ENCODE data around the gene MYLK.
"Not testable (repeated sequence)": the region's sequence is repeated elsewhere in the genome, so short reads cannot be mapped to it uniquely, and the experiment has no call there.

The MYLK gene

DNA sequence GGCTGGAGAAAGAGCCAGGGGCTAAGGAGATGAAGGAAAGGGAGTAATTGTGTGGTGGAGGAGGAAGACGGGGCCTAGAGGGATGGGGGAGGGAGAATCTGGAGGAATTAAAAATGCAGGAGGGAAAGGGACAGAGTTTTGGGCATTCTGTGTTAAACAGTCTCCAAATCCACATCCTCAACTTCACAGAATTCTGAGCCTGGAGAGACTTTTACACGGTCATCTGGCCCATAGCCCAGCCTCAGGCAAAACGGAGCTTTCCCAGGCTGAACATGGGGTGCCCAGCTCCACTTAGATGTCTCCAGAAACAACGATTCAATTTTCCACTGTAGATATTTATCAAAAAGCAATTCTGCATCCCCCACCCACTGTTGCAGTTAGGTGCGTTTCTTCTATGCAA lies 161.7 kb downstream of the MYLK start:
- TF ChIP-seq JUND (IDR thresholded peaks at IDR 0.05; ENCODE audit: low read depth), result no peak
- DNase-seq (ENCODE audit: low read depth in 1 of 2, low spot score in 1 of 2), result no peak
- in situ Hi-C loops (cut with HindIII; ENCODE audit: low pct_unique_long_range_greater_than_20kb, low sequenced_read_pairs), result no loop called here

- in situ Hi-C loops (cut with HindIII; ENCODE audit: low pct_unique_long_range_greater_than_20kb, low sequenced_read_pairs), result no loop called here
- no peak for TF ChIP-seq JUND (IDR thresholded peaks at IDR 0.05; ENCODE audit: low read depth)
- DNase-seq (ENCODE audit: low read depth in 1 of 2, low spot score in 1 of 2), result no peak
These were observed 162.1 kb downstream of the MYLK start for GRCh38 chr3:123722021-123722420.

DNA sequence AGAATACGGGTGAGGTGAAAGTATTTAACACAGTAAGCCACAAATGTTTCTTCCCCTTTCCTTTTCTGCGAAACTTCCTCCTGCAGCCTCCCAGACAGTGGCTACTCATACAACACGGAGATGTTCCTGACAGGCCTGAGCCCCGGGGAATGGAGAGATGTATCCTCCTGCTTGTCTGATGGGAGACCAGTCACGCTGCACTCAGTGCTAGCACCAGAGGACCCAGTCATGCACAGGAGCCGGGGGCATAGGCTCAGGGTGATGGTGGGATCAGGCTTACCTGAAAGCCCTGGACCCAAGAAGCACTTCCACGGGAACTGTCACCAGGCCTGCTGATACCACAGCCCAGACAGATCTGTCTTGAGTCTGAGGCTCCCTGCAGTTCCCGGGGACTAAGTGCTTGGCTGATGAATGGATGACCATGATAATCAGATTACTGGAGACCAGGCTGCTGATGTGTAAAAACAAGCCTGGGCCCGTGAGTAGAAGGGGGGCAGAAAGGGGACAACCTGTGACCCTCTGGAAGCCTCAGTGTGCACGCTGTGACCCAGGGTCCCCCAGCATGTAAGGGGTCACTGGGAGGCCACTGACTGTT lies 162.9 kb downstream of the MYLK start:
- in situ Hi-C loops (cut with HindIII; ENCODE audit: low pct_unique_long_range_greater_than_20kb, low sequenced_read_pairs); DNase-seq (ENCODE audit: low read depth in 1 of 2, low spot score in 1 of 2): not testable (repeated sequence)

GRCh38 chr3:123720638-123721037 lies 163.5 kb downstream of the MYLK start:
- no peak for TF ChIP-seq JUND (IDR thresholded peaks at IDR 0.05; ENCODE audit: low read depth)
- in situ Hi-C loops (cut with HindIII; ENCODE audit: low pct_unique_long_range_greater_than_20kb, low sequenced_read_pairs), result no loop called here
- DNase-seq (ENCODE audit: low read depth in 1 of 2, low spot score in 1 of 2), result no peak

GRCh38 chr3:123719862-123720453 lies 164.2 kb downstream of the MYLK start:
- peak in 1 of 2 experiments; percentile 11 for DNase-seq (ENCODE audit: low read depth in 1 of 2, low spot score in 1 of 2)
- in situ Hi-C loops (cut with HindIII; ENCODE audit: low pct_unique_long_range_greater_than_20kb, low sequenced_read_pairs), result no loop called here
- TF ChIP-seq JUND (IDR thresholded peaks at IDR 0.05; ENCODE audit: low read depth), result no peak

DNA sequence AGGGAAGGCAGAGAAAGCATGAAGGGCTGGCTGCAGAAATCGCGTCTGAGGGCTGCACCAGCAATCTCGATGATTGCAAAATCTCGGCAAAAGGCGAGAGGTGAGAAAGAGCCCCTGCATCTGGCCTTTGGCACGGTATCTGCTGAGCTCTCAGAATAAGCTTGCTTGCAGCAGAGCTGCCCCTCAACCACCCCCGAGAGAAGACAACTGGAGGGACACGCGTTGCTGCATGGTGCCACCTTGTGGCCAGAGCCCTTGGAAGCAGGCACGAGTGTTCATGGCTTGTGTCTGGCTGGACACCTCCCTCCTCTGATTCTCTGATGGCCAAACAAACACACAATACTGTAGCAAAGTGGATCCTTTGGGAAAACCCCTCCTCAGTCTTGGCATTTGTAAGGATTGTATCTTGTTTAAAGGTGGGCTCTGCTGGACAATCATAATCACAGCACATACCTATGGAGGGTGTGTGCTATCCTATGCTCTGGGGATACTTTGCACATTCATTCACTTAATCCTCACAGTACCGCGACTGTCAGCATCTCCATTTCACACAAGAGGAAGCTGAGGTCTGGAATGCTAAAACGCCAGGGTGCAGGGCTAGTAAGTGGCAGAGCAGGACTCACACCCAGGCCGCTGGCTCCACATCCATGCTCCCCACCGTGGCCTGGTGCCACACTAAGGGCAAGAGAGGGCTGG lies 164.9 kb downstream of the MYLK start:
- in situ Hi-C loops (cut with HindIII; ENCODE audit: low pct_unique_long_range_greater_than_20kb, low sequenced_read_pairs), result not testable (repeated sequence)
- DNase-seq (ENCODE audit: low read depth in 1 of 2, low spot score in 1 of 2), result peak in 1 of 2 experiments; percentile 74

GRCh38 chr3:123718108-123718507 lies 166.0 kb downstream of the MYLK start:
- in situ Hi-C loops (cut with HindIII; ENCODE audit: low pct_unique_long_range_greater_than_20kb, low sequenced_read_pairs), result no loop called here
- no peak for DNase-seq (ENCODE audit: low read depth in 1 of 2, low spot score in 1 of 2)
- TF ChIP-seq JUND (IDR thresholded peaks at IDR 0.05; ENCODE audit: low read depth), result no peak

DNA sequence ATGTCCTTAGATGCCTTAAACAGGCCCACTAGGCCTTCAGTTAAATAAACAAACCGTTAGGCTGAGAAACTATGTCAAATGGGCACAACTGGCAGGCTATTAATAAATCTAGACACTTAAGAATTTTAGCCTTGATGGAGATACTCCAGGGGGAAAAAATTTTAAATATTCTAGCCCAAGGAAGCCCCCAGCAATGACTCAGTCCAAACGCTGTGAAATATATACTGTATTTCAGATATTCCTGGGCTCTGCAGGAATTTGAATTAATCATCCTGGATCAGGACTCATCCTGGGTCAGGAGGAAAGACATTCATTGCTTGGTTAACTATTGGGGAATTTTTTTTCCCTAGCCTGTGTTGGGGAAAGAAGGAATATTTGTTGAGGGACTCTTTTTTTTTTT lies 166.7 kb downstream of the MYLK start:
- in situ Hi-C loops (cut with HindIII; ENCODE audit: low pct_unique_long_range_greater_than_20kb, low sequenced_read_pairs); DNase-seq (ENCODE audit: low read depth in 1 of 2, low spot score in 1 of 2): not testable (repeated sequence)

GRCh38 chr3:123716411-123716810 lies 167.7 kb downstream of the MYLK start:
- DNase-seq (ENCODE audit: low read depth in 1 of 2, low spot score in 1 of 2), result no peak
- TF ChIP-seq JUND (IDR thresholded peaks at IDR 0.05; ENCODE audit: low read depth), result no peak
- in situ Hi-C loops (cut with HindIII; ENCODE audit: low pct_unique_long_range_greater_than_20kb, low sequenced_read_pairs), result no loop called here

DNA sequence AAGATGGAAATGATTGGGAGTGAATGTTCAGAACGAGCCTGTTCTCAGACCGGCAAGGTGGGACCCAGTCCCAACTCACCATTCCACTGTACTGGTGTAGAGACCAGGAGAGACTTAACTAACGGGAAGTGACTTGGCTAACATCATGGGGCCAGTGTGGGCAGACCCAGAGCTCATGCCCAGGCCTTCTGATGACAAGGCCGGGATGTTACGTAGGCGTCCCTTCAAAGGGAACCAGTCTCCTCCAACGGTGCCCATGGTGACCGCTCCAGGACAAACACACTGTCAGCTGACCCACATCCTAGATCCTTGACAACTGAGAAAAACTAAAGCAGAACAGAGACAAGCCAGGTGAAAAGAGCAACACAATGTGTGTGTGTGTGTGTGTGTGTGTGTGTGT lies 170.9 kb downstream of the MYLK start:
- in situ Hi-C loops (cut with HindIII; ENCODE audit: low pct_unique_long_range_greater_than_20kb, low sequenced_read_pairs), result no loop called here
- DNase-seq (ENCODE audit: low read depth in 1 of 2, low spot score in 1 of 2), result no peak
- no peak for TF ChIP-seq JUND (IDR thresholded peaks at IDR 0.05; ENCODE audit: low read depth)

DNA sequence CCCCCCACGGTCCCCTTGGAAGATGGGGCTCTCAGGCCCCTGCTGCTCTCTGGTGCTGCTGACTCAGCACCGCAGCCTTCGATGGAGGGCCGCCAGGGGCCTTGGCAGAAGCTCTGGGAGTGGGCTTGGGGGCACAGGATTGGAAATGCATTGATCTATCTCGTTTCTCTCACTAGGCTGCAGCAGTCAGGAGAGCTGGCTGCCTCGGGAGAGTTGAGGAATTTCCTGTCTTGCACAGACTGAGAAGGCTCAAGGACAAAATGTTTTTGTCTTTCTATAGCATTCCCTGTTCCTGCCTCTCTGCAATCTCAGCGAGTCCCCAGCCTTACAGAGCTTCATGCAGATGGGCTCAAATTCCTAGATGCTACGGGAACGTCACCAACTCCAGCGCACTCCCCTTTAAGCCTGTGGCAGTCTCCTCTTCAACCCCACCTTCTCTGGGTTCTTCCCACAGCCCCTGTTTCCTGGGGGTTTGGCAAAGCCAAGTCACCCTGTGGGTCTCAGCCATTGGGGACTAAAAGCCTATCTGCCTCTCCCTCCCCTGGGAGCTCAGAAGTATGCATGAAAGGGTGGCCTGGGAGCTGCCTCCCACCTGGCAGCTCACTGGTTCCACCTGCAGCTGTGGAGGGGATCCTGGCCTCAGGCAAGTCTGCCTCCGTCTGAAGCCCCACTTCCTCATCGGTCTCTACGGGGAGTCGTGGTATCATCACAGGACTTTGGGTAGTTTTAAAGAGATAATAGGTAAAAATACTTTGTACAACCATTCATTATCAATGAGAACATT lies 171.9 kb downstream of the MYLK start:
- no peak for DNase-seq (ENCODE audit: low read depth in 1 of 2, low spot score in 1 of 2)
- TF ChIP-seq JUND (IDR thresholded peaks at IDR 0.05; ENCODE audit: low read depth), result no peak
- in situ Hi-C loops (cut with HindIII; ENCODE audit: low pct_unique_long_range_greater_than_20kb, low sequenced_read_pairs), result no loop called here

- in situ Hi-C loops (cut with HindIII; ENCODE audit: low pct_unique_long_range_greater_than_20kb, low sequenced_read_pairs), result no loop called here
- no peak for DNase-seq (ENCODE audit: low read depth in 1 of 2, low spot score in 1 of 2)
- no peak for TF ChIP-seq JUND (IDR thresholded peaks at IDR 0.05; ENCODE audit: low read depth)
These were observed 172.8 kb downstream of the MYLK start for GRCh38 chr3:123711356-123711755.

DNA sequence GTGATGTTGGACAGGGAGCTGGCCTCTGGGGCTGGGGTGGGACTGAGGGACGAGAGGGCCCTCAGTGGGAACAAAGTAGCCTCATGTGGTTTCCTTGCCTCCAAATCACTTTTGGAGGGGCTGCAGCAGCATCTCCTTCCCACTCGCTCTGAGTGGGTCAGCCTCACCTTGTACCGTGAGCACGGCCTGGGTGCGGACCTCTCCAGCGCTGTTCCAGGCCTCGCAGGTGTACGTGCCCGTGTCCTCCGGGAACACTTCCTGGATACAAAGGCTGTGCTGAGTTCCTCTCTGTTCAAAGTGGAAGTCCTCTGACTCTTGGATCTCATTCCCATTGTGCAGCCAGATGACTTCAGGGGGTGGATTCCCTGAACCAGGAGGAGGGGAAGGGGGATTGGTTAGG lies 175.6 kb downstream of the MYLK start:
- no peak for DNase-seq (ENCODE audit: low read depth in 1 of 2, low spot score in 1 of 2)
- in situ Hi-C loops (cut with HindIII; ENCODE audit: low pct_unique_long_range_greater_than_20kb, low sequenced_read_pairs), result no loop called here
- TF ChIP-seq JUND (IDR thresholded peaks at IDR 0.05; ENCODE audit: low read depth), result no peak

- in situ Hi-C loops (cut with HindIII; ENCODE audit: low pct_unique_long_range_greater_than_20kb, low sequenced_read_pairs); DNase-seq (ENCODE audit: low read depth in 1 of 2, low spot score in 1 of 2): not testable (repeated sequence)
These were observed 176.5 kb downstream of the MYLK start for GRCh38 chr3:123707641-123708040.

Data from T47D (cell line).